KOPT-K1 (cell line): Measurements from ENCODE around the gene KCNQ1.

Experiments used
- H3K27ac ChIP-seq: fragments of 200-600 bp; sonication (generic); 2 replicates; pipeline ENCODE4 v1.5.1; 2016; ENCODE audit warnings: antibody characterized with exemption, mild to moderate bottlenecking, low read depth, low read length; ENCODE audit not compliant: poor library complexity, severe bottlenecking
- H3K36me3 ChIP-seq: fragments of 200-600 bp; sonication (generic); 2 replicates; pipeline ENCODE4 v1.5.1; 2017; ENCODE audit warnings: antibody characterized with exemption, mild to moderate bottlenecking, low read length, moderate library complexity; ENCODE audit not compliant: insufficient read depth
- H3K9me3 ChIP-seq: fragments of 200-600 bp; sonication (generic); 2 replicates; pipeline ENCODE4 v1.5.1; 2017; ENCODE audit warnings: antibody characterized with exemption, low read length, mild to moderate bottlenecking; ENCODE audit not compliant: insufficient read depth, poor library complexity, severe bottlenecking

KCNQ1 gene

DNA sequence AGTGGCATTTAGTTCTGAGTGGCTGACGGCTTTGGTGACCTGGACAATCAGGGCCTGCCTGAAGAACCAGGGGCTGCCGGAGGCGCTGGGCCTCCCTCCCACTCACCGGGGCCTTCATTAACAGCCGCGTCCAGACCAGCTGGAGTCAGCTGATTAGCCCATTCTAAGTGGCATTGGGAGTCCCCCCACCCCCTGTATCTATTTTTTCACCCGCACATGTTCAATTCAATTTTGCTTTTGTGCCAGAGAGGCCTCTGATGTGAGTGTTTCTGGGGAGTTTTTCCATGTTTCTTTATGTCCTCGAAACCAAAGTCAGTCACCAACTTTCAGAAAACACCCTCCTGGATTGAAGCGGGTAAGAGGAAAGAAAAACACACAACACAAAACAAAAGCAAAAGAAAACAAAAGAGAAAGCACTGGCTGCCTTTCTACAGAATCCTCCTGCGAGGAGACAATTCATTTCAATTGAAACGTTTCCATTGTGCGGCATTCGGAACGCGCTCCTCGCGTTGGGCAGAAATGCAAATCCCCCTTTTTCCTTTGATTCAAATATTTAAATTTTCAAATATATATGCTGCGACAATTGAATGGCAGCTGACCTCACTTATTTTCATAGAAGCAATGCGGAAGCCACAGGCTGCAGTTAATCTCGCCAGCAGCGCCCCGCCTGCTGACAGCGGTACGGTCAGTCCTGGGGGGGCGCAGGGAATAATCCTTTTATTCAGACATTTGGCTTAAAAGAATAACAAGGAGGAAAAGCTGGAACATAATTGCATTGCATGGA, 423.1 kb downstream of the KCNQ1 start:
- Histone ChIP-seq H3K36me3 (no peaks in the 10 kb centered on the region), H3K9me3 (no peaks in the 10 kb centered on the region), H3K27ac (no peak overlapping the region)

DNA sequence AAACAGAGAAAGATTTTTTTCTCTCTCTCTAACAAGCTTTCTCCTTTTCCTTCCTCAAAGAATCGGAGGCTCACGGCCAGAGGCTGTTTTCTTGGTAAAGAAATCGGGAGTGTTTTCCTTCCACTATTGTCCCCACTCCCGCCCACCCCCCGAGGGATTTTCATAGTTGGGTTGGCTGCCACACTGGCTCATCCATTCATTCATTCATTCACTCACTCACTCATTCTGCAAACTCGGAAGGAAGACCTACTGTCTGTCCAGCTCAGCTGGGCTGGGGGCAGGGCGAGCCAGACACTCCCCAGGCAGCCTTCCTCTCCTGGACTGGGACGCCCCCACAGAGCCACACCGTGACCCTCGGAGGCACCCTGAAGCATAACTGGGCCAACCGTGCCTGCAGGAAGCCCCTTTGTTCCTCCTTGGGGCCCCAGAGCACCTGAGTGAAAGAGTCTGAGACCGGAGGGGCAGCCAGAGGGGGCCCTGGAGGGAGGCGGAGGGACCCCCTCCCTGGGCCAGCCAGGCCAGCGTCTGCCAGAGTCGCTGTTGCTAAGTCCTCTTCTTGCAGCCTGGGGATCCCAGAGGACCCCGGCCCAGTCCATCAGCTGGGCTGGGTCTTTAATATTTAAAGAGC, 423.8 kb downstream of the KCNQ1 start:
- Histone ChIP-seq H3K27ac (no peak overlapping the region), H3K36me3 (no peaks in the 10 kb centered on the region), H3K9me3 (no peaks in the 10 kb centered on the region)

DNA sequence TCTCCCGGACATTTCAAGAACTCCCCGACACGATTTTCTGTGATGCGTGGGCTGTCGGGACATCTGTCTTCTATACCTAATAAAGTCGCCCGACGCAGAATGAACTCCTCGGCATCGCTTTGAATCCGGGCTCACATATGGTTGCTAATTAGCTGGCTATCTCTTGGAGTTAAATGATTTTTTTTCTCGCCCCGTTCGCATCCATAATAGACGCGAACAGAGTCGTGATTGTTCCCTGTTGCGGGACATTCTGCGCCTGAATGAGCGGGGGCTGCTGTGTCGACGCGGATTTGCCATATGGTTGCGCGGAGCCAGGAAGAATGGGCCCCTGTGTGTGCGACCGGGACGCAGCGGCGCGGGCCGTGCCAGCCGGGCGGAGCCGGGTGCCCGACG, 424.3 kb downstream of the KCNQ1 start:
- H3K27ac ChIP-seq: no peak overlapping the region
- H3K9me3 ChIP-seq: no peaks in the 10 kb centered on the region
- H3K36me3 ChIP-seq: no peaks in the 10 kb centered on the region

DNA sequence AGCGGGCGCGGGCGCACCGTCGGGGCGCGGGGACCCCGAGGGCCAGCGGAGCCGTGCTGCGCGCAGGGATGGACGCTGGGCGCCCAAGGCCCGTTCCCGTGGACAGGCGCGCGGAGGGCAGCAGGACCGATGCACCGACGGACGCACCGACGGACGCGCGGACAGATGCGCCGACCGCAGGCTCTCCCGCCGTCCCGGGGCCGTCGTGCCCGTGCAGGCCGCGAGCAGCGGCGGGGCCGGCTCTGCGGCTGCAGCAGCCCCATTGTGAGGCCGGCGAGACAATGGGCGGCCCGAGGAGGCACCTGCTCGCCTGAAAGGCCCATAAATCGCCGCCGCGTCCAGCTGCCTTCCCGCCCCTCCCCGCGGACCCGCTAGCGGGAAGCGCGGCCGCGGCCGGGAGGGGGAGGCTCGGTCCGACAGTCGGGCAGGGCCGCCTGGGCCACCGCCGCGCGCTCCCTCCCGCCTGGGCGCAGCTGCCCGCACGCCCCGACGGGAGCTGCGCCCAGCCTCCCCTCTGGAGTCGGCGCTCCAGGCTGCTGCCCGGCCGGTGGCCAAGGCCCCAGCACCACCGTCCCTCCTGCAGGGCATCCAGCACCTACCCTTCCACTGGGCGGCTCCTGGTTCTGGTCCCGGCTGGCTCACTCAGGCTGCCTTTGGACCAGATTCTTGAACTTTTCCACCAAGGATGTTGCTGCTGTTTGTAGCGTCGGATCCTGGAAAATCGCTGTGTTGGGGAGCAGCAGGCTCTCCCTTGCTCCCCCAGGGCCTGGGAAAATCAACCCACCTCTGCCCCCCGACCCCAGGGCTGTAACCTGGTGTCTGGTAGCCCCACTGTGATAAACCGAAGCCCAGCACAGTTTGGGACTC, 425.0 kb downstream of the KCNQ1 start:
- peaks cover 4% of the 10 kb centered on the region for H3K9me3 ChIP-seq
- H3K36me3 ChIP-seq: no peaks in the 10 kb centered on the region
- H3K27ac ChIP-seq: no peak overlapping the region

DNA sequence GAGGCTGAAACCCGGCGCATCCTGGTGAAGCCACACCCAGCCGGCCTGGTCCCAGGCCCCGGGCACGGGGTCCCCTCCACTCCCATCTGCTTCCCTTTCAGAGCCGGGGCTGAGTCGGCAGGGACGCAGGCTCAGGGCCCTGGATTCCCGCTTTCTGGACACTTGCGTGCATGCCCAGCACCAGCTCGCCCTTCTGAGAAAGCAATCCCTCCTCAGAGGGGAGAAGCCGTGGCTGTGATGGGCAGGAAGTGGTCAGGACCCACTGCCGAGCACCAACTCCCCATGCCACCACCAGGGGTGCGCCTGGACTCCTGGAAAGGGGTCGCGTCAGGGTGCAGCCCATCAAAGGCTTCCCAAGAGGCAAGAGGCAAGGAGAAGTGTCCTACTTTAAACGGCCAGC, 425.7 kb downstream of the KCNQ1 start:
- Histone ChIP-seq H3K36me3 (no peaks in the 10 kb centered on the region), H3K9me3 (peaks cover 10% of the 10 kb centered on the region), H3K27ac (no peak overlapping the region)

DNA sequence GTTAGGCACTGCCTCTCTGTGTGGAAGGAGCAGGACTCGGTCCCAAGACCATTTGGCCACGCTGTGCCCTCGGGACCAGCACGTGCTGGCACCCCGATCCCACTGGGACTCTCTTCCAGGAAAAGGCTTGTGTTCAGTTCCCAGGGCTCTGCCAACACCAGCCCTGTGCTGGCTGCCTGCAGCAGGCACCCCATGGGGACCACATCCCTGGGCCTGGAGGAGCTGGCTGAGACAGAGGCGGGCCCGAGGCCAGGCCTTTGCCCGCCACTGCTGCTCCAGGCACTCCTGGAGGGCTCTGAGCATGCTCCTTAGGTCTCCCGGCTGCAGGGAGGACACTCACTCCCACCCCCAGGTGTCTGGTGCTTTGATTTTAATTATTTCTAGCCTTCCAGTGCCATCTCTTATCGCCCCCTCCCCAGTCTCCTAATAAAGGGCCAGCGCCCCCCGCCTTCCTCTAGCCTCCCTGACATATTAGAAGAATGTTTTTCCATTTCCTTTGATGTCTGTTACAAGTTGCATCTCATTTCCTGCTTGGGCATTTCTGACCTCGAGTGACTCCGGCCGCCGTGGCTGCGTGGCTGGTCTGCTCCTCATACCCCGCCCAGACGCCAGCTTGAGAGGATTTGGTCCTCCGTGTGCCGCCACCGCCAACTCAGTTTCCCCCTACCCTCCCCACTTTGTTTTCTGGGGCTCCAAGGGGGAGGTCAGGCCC, 426.3 kb downstream of the KCNQ1 start:
- Histone ChIP-seq H3K36me3 (no peaks in the 10 kb centered on the region), H3K27ac (no peak overlapping the region), H3K9me3 (peaks cover 11% of the 10 kb centered on the region)

DNA sequence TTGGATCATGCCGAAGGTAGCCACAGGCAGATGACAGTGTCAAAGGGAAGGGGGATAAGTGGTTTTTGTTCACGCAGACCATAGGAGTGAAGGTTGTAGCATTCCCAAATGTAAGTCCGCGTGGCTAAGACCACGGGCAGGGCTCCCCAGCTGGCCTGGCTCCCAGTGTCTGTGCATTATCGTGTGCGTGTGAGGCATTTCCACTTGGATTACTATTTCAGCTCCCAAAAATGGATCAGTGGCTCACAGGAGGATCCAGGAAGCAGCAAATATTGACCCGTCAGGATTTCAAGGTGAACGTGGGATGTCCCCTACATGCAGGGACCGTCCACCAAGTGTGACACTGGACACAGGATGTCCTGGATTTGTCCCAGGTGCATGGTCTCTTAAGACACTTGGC, 430.2 kb downstream of the KCNQ1 start:
- H3K27ac ChIP-seq: no peak overlapping the region
- no peaks in the 10 kb centered on the region for H3K36me3 ChIP-seq
- peaks cover 11% of the 10 kb centered on the region for H3K9me3 ChIP-seq

DNA sequence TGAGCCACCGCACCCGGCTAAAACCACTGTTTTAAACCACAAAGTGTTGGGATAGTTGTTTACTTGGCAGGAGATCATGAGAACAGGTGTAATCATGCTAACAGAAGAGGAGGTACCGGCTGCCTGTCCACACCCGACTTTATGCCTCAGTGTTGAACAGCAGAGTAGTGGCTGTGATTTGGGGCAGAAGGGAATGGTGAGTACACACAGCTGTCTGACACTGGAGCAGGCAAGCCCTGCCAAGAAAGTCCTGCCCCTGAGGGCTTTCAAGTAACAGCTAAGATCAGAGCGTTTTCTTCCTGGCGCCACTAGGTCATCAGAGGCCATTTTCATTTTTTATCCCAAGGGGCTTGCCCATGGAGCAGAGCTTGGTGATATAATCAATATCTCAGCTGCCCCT, 432.7 kb downstream of the KCNQ1 start:
- Histone ChIP-seq H3K36me3 (no peaks in the 10 kb centered on the region), H3K9me3 (peaks cover 11% of the 10 kb centered on the region), H3K27ac (no peak overlapping the region)

DNA sequence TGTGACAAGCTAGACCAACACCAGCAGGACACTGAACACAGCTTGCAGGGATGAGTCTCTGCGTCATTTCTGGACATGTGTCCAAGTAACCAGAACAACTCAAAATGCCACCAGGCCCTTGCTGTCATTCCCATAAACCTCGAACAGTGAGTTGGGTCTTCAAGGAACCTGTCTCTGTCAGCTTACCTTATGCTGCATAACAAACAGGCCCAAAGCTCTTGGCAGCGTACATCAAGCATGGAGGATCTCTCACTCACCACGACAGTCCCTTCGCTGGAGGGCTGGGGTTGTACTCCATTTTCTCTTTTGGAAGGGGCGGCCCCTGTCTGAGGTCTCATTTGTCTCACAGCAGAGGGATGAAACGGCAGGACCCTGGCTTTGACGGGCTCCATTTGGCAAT, 434.0 kb downstream of the KCNQ1 start:
- Histone ChIP-seq H3K27ac (no peak overlapping the region), H3K36me3 (no peaks in the 10 kb centered on the region), H3K9me3 (peaks cover 11% of the 10 kb centered on the region)

DNA sequence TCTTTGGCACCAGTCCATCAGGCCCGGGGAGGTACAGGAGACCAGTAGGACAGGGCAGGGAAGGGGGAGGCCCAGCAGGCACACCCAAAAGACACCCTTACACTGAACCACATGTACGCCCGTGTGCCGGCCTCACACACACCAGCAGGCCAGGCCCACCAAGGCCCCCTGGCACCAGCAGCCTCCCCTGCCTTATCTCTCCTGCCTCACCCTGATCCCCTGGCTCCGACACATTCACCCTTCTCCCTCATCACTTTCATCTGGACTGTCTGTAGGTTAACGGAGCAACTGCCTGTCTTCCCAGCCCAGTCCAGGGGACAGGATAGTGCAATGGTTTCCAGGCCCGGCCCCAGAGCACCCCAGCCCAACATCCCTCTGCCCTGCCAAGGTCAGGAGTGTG, 435.8 kb downstream of the KCNQ1 start:
- no peaks in the 10 kb centered on the region for H3K36me3 ChIP-seq
- H3K9me3 ChIP-seq: no peaks in the 10 kb centered on the region
- H3K27ac ChIP-seq: no peak overlapping the region

DNA sequence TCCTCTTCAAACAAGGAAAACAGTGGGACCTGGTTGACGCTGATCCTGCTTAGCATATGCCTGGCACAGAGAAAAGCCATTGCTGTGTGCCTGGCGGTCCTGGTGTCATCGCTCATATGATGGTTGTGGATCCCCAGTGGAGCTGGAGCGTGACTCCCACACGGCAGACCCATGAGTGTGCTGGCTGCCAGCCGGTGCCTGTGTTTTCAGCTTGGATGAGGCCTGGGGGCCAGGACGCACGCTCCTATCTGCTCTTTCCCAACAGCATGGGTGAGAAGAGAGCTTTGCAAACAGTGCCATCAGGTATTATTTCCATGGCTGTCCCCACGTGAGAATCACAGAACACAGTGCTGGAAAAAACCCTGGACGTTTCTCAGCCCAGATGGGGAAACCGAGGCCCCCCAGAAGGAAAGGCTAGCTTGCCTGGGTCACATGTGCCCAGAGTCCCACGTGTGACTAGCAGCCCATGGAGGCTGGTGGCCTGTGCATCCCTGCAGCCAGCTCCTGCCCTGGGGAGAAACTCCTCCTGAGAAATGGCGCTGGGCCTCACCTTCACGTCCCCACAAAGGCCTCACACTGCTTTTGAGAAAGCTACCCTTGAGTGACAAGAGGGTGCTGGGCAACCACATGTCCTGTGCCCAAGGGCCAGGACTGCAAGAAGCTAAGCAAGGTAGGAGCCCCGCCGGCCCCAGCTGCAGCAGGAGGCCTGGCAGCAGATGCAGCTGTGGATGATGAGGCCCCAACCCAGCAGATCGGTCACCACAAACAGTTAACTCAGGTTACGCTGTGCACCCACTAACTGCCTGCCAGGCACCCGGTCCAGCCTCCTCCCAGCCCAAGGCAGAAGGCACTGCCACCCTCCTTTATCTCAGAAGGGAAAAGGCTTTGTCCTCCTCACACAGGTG, 436.5 kb downstream of the KCNQ1 start:
- no peak overlapping the region for H3K27ac ChIP-seq
- H3K36me3 ChIP-seq: no peaks in the 10 kb centered on the region
- H3K9me3 ChIP-seq: no peaks in the 10 kb centered on the region

DNA sequence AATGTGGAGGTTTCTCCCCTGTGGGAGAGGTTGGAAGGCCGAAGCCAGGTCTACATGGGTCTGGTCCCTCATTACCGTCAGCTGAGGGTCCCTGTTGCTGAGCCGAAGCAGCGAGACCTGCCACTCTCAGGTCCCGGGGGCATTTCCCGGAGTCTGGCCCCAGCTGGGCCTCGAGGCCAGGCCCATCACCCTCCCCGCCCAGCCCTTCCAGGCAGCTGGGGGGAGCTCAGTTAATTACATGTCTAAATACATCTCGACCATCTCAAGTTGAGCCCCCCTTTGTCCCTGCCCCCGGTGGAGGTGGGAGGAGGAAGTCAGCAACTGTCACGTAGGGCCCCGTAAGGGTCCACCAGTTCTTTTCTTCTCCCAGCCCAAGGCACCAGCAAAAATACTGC, 437.2 kb downstream of the KCNQ1 start:
- Histone ChIP-seq H3K9me3 (no peaks in the 10 kb centered on the region), H3K36me3 (no peaks in the 10 kb centered on the region), H3K27ac (no peak overlapping the region)

DNA sequence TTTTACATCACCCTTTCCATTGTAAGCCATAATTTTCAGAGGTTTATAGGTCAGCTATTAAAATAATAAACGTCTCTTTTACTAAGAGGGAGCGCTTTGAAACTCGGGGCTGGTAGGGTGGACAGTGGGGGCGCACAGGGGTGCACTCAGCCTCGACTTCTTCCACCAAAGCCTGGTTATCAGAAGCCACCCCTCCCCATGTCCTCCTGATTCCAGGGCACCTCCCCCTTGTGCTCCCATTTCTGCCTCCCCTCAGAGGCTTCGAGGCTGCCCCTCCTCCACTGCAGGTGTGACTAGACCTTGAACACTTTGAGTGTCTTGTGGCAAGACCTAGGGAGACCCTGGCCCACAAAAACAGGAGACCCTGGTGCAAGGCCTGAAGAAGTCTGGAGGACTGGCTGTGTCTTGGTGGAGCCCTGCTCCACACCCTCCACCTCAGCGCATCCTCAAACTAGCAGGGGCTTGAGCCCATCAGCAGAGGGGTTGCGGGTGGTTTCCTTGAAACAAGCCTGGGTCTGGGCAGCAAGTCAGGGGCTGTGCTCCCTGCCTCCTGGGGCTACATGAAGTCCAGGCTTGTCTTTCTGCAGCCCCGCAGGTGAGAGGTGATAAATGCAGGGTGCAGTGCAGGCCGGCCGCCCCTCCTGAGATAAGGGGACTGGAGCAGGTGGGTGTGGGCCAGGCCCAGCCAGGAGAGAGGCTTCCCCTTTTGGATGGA, 437.7 kb downstream of the KCNQ1 start:
- no peak overlapping the region for H3K27ac ChIP-seq

DNA sequence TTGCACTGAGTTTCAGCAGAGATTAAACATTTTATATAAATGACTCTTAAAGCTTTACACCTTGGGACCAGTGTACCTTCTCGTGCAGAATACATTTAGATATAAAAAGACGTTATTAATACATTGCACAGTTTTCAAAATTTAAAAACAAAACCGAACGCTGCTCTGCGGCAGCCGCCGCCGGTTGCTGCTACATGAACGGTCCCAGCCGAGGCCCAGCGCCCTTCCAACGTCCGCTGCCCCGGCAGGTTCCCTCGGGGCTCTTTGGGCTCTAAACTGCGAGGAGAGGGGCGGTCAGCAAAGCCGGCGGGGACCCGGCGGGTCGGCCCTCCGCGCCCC, 438.8 kb downstream of the KCNQ1 start:
- no peaks in the 10 kb centered on the region for H3K9me3 ChIP-seq
- H3K27ac ChIP-seq: no peak overlapping the region
- no peaks in the 10 kb centered on the region for H3K36me3 ChIP-seq

More for the DNA sequence above, 437.7 kb downstream of the KCNQ1 start:
- Histone ChIP-seq H3K9me3 (no peaks in the 10 kb centered on the region), H3K36me3 (no peaks in the 10 kb centered on the region)
